ENCODE results near the gene ZNF76. TPM values are rescaled to one million over a fixed set of nuclear protein-coding genes. Genes with fewer than 3 reads are reported as not detected.

Gene ZNF76
- total and polyA plus RNA-seq, 9 of the 15 experiments (the other 6 are each of a cell fraction or from before 2014, with no cell fraction given), result 1.2 to 17.8 (median 10.7) TPM

DNA sequence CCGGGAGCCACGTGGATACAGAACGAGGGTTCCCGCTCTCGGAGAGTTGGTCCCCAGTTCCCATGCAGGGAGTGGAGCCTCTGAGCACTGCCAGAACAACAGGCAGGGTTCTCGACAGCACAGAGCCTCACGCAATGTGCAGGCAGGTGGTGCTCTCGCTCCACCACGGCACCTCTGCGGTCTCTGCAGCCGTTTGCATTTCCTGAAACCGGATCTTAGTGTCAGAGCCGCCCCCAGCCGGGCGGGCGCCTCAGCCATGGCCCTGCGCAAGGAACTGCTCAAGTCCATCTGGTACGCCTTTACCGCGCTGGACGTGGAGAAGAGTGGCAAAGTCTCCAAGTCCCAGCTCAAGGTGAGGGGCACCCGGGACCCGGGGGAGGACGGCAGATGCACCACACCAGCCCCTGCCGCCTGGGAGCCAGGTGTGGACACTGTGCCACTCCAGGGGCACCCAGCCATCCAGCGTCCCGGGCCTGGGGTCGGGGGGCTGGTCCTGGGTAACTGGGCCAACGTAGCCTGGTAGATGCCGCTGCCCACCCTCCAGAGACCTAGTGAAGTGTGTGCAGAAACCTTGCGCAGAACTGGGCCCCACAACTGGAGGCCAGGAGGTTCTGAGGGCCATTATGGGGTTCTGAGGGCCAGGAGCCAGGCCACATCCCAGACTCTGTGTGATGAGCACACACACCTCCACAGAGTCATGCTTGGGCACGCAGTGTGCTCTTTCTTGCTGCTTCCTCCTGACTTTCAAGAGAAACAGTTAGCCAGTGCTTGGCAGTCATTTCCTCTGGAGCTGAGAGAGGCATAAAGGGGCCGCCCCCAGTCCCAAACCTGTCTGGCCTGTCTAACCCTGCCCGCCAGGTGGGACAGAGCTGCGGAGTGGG is 38.3 kb downstream of the ZNF76 start, which contains the start of gene DEF6 (continued):
- TF ChIP-seq MXD1 (CRISPR knock-in tag; IDR thresholded peaks at IDR 0.05; ENCODE audit: borderline replicate concordance, poor library complexity, severe bottlenecking), result no peak
- TF ChIP-seq ZNF696 (CRISPR knock-in tag; conservative IDR thresholded peaks at IDR 0.05), result no peak
- TF ChIP-seq NCOA6 (IDR thresholded peaks at IDR 0.05), result no peak
- TF ChIP-seq HDGF (IDR thresholded peaks at IDR 0.05), result 0 out of 2 replicates have a peak, but pooled peaks have one; percentile 14
- no peak for TF ChIP-seq BRF2 (IDR thresholded peaks at IDR 0.05; ENCODE audit: borderline replicate concordance, insufficient read depth, insufficient read length)
- TF ChIP-seq TRIM25 (IDR thresholded peaks at IDR 0.05; ENCODE audit: borderline replicate concordance), result no peak
- TF ChIP-seq RCOR1 (IDR thresholded peaks at IDR 0.05; ENCODE audit: borderline replicate concordance in 1 of 2, low read depth in 2 of 2, low read length in 2 of 2), result peak; percentile 22 to 81; a peak in 3 of 4 replicates
- no peak for TF ChIP-seq ZNF398 (CRISPR knock-in tag; IDR thresholded peaks at IDR 0.05)
- TF ChIP-seq ZKSCAN3 (CRISPR knock-in tag; IDR thresholded peaks at IDR 0.05), result no peak
- no peak for TF ChIP-seq CREBBP (IDR thresholded peaks at IDR 0.05; ENCODE audit: low read depth, low read length)
- no peak for TF ChIP-seq RNF219 (CRISPR knock-in tag; IDR thresholded peaks at IDR 0.05)
- no peak for TF ChIP-seq ZNF668 (CRISPR knock-in tag; IDR thresholded peaks at IDR 0.05)
- TF ChIP-seq RBM22 (IDR thresholded peaks at IDR 0.05; ENCODE audit: low read depth, low read length, poor library complexity, severe bottlenecking), result peak; percentile 57
- peak; percentile 68; the same call in 1 of the 2 replicates for TF ChIP-seq SOX6 (IDR thresholded peaks at IDR 0.05)
- TF ChIP-seq DACH1 (IDR thresholded peaks at IDR 0.05; ENCODE audit: partially characterized antibody), result no peak
- TF ChIP-seq CBFB (CRISPR knock-in tag; IDR thresholded peaks at IDR 0.05), result peak; percentile 99
- TF ChIP-seq CTBP1 (IDR thresholded peaks at IDR 0.05; ENCODE audit: borderline replicate concordance), result peak; percentile 84; the same call in 1 of the 2 replicates
- TF ChIP-seq HDAC8 (tag; IDR thresholded peaks at IDR 0.05), result no peak
- TF ChIP-seq ETS2 (tag; IDR thresholded peaks at IDR 0.05; ENCODE audit: borderline replicate concordance, poor library complexity, severe bottlenecking), result peak; percentile 9
- TF ChIP-seq ASH1L (IDR thresholded peaks at IDR 0.05; ENCODE audit: borderline replicate concordance, low read depth, partially characterized antibody), result no peak

All from K562 (cell line).